ENCODE measurements around the gene TLR5. TPM values are rescaled to one million over a fixed set of nuclear protein-coding genes. Genes with fewer than 3 reads are reported as not detected.

Gene TLR5
- total RNA-seq, 4 donors from 2014 or later: 1.6 to 16.8 (median 5.7) TPM

DNA sequence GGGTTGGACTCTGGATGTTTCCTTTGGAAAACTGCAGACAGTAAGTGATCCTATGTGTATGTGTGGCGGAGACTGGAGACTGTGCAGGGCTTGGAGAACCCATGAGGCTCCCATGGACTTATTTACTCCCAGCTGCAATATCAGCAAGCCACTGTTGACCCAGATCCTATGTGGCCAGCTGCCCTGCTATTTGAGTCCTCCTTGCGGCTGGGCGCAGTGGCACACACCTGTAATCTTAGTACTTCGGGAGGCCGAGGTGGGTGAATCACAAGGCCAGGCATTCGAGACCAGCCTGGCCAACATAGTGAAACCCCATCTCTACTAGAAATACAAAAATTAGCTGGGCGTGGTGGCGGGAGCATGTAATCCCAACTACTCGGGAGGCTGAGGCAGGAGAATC, 83.5 kb downstream of the TLR5 start:
- intact Hi-C loops (cut with DNase I; ENCODE audit: low total_unique reads): no loop called here
- 96 to 97% methylated on average over 9 of the region's 9 CpGs for WGBS, 2 donors
- TF ChIP-seq, protein P1, sequence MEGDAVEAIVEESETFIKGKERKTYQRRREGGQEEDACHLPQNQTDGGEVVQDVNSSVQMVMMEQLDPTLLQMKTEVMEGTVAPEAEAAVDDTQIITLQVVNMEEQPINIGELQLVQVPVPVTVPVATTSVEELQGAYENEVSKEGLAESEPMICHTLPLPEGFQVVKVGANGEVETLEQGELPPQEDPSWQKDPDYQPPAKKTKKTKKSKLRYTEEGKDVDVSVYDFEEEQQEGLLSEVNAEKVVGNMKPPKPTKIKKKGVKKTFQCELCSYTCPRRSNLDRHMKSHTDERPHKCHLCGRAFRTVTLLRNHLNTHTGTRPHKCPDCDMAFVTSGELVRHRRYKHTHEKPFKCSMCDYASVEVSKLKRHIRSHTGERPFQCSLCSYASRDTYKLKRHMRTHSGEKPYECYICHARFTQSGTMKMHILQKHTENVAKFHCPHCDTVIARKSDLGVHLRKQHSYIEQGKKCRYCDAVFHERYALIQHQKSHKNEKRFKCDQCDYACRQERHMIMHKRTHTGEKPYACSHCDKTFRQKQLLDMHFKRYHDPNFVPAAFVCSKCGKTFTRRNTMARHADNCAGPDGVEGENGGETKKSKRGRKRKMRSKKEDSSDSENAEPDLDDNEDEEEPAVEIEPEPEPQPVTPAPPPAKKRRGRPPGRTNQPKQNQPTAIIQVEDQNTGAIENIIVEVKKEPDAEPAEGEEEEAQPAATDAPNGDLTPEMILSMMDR (IDR thresholded peaks at IDR 0.05): no peak
- TF ChIP-seq POLR2A (IDR thresholded peaks at IDR 0.05): no peak
- H3K4me3 ChIP-seq (ENCODE audit: low read depth, poor library complexity, severe bottlenecking): no peak overlapping the region
- DNase-seq (ENCODE audit: low spot score in 2 of 2): no peak

Other genes with a start within 250 kb of the TLR5 start
- 1 to 10 TPM; 2.7 to 6.8 (median 3.8) TPM for gene SUSD4, start 220.9 kb upstream of the TLR5 start, total RNA-seq